IPS-NIHi7 (cell line): ENCODE results near the gene CAMKK2.
"Not testable (repeated sequence)": the region's sequence is repeated elsewhere in the genome, so short reads cannot be mapped to it uniquely, and the experiment has no call there.

Experiments
- DNase-seq: peaks from one replicate; pipeline ENCODE4 v3.0.0; 2012; ENCODE audit warnings: mixed read lengths; ENCODE audit errors: extremely low spot score

The CAMKK2 gene

GRCh38 chr12:121296618-121297434, at the start of gene CAMKK2:
TSS of gene CAMKK2 (minus strand) at chr12:121296709. CDS start at chr12:121274526, 22,183 bp downstream.
- DNase-seq = peak; percentile 98

GRCh38 chr12:121345151-121345815, 48.8 kb upstream of the CAMKK2 start:
- DNase-seq = no peak

GRCh38 chr12:121344506-121344905, 48.0 kb upstream of the CAMKK2 start:
- no peak for DNase-seq

- no peak for DNase-seq
These were observed 40.9 kb upstream of the CAMKK2 start for GRCh38 chr12:121337416-121337815.

GRCh38 chr12:121334513-121335343, 38.2 kb upstream of the CAMKK2 start:
- peak; percentile 73 for DNase-seq

DNA sequence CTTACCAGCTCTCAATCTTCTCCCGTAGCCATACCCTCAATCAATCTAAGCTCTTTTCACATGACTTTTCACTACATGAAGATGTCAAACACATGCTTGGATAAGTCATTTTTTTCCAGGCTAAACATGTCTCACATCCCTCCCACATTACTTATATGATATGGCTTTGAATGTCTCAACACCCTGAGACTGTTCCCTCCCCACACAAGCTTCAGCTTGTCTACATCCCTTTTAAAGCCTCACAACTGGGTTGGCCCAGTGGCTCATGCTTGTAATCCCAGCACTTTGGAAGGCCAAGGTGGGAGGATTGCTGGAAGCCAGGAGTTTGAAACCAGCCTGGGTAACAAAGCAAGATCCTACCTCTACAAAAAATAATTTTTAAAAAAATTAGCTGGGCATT, 37.2 kb upstream of the CAMKK2 start:
- DNase-seq = no peak

GRCh38 chr12:121331248-121331647, 34.7 kb upstream of the CAMKK2 start:
- DNase-seq = no peak

DNA sequence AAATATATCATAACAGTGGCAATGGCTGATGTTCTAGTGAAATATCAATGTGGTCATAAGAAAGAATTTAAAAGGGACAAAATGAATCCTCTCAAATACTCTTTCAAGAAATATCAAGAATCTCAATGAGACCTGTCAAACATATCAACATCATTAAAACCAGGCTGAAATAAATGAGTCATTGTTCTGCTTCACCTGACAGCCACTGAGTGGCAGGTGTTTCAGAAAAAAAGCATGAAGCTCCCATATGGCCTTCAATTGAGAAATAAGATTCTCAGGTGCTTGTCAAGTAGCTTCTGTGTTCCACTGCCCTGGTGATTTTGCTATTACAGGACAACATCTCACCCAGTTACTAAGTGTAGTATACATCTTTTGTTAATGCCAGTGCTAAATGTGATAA, 34.2 kb upstream of the CAMKK2 start:
- no peak for DNase-seq

DNA sequence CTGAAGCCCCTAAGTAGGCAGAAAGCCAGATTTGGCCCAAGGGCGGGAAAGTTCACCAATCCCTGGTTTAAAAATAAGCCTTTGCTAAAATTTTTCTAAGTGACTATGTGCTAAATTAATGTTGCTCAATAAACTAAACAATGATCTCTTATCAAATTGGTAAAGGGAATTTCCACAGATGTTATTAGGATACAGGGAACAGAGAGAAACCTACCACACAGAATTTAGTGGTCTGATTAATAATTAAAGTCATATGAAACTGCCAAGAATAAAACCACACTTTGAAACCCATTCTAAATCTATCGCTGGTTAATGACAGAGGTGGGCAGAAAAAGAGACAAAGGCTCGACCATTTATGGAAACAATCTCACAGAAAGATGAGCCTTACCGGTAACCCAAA, 33.7 kb upstream of the CAMKK2 start:
- DNase-seq = no peak

DNA sequence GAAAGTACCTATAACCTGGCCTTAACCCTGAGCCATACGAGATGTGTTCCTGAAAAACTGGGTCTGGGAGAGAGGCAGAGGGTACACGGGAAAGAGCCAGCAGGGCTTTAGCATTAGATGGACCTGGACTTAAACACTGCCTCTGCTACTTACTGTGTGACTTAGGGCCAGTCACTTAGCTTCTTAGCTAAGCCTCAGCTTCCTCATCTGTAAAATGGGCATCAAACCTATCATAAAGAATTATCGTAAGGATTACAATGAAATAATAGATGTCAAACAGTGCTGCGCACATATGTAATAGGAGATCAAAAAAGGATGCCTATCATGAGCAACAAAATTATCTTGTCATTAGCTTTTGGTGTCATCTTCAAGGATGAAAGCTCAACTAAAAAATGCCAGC, 32.1 kb upstream of the CAMKK2 start:
- DNase-seq = no peak

DNA sequence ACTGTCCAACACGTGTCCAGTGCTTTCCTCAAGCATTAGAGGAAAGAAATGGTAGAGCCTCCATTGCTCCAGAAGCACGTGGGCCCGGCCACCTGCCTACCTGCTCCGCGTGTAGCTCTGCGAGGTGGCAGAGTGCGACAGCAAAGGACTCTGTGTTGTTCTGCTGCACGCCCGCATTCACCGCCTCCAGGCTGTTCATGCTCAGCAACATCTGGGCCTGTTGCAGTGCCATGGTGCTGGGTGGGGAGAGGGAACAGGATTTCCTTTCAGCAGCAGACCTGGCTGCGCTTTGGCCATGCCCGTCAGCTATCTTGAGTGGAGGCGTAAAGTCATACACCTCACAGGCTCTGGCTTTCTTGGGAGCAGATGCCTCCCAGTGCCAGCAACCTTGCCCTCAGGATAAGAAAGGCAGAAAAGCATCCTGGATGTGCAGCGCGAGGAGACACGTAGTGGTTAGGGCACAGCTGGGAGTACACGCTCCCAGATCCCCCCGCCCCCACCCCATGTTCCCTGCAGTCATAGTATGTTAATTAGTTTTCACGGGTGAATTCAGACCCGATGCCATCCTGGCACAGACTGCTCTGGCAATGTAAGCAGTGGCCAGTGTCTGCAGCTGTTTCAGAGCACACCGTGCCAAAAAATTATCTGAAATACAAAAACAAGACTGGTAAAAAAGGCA, 30.6 kb upstream of the CAMKK2 start:
- no peak for DNase-seq

DNA sequence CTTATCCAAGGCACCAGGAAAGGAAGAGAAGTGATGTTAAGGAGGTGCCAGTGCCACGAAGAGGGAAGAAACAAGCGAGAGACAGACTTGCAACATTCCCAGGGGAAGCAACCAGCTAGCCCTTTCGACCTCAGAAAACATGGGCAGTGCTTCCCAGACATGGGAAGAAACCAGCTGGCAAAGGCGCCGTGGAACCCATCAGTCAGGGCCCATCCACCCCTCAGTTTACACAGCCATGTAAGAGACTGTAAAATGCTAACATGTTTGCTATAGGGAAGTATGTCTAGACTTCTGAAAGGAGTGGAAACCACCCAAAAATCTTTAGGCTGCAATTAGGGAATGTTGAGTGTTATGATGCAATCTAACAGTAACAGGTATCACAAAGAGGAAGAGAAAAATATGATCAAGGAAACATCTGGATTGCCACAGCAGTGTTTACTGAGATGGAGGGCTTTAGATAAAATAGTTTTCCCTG, 29.4 kb upstream of the CAMKK2 start:
- DNase-seq = no peak

GRCh38 chr12:121323908-121324307, 27.4 kb upstream of the CAMKK2 start:
- no peak for DNase-seq

DNA sequence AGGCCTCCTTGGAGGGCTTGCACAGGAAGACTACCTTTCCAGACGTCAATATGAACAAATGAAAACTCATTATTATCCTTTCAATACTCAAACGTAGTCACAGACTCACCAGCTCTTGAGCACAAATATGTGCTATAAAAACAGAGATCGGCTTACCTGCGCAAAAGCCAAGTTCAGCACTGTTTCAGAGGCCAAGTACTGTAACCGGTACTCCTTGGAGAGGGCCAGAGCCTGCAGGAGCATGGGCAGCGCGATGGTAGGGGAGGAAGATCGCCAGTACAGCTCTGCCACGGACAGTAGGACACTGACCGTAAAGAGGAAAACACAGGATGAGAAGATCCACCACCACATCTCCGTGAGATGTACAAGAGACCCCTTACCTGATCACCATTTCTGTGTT, 21.6 kb upstream of the CAMKK2 start:
- DNase-seq = no peak

DNA sequence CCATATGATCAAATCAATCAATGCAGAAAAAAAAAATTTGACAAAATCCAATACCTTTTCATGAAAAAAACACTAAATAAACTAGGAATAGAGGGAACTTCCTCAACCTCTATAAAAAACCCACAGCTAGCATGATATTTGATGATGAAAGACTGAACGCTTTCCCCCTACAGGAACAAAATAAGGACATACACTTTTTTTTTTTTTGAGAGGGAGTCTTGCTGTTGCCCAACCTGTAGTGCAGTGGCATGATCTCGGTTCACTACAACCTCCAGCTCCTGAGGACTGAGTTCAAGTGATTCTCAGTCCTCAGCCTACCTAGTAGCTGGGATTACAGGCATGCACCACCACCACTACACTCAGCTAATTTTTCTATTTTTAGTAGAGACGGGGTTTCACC, 17.9 kb upstream of the CAMKK2 start:
- no peak for DNase-seq

- not testable (repeated sequence) for DNase-seq
These were observed 13.7 kb upstream of the CAMKK2 start for GRCh38 chr12:121310231-121310630.

GRCh38 chr12:121307397-121307796, 10.9 kb upstream of the CAMKK2 start:
- not testable (repeated sequence) for DNase-seq

DNA sequence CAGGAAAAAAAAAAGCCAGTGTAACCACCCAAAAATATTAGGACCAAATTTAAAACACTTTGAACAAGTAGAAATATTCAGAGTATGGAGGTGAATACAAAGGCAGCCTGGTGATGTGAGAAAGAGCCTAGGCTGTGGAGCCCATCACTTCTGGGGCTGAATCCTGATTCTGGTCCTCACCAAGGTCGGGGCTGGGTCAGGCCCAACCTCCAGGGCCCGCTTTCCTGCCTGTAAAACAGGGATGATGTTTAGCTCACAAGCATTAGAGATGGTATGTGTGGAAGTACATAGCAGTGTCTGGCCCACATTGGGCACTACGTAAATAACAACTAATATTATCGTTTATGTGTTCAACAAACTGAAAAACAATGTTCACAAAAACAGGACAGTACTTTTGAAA, 7.8 kb upstream of the CAMKK2 start:
- DNase-seq = no peak

DNA sequence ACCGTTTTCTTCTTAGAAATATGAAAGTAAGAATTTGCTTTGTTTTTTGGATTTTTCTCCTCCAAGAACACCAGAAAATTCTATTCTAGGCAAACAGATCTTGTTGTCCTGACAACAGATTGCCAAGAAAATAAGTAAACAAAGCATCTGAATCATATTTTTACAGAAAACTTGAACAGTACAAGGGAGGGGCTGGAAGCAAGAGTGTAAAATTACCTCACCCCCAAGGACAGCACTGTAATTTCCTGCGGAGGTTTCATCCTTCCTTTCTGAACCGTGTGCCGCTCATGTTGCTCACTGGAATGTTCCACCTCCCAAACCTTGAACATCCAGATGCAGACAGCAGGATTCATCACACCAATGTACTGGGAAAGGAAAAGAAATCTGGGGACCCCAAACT, 5.4 kb upstream of the CAMKK2 start:
- no peak for DNase-seq

DNA sequence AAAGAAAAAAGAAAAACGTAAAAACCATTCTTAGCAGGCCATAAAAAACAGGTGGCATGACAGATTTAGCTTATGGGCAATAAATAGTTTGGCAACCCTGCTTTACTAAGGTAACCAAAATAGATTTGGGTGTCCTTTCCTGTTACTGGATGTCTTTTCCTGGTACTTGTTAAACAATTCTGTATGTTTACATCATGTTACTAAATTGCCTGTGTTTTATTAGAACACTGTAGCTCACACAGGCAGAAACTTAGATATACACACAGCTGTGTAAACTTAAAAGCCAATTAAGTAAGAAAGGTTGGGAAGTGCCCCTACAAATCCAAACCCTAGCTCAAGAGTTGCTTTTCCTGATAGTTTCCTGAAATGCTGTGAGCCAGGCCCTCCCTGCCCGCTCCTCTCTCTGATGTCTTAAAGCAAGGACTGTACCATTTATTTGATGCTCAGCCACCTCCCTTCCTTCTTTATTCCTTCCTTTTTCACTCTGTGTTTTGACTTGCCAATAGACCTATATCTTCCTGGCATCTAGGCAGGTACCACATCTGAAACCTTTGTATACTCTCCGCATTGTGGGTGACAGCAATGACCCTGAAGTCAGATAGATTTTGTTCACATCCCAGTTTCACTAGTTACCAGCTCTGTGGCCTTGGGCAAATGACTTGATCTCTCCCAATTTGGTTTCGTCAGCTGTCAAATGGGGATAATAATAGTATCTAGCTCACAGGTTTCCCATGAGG, 3.7 kb upstream of the CAMKK2 start:
- no peak for DNase-seq

DNA sequence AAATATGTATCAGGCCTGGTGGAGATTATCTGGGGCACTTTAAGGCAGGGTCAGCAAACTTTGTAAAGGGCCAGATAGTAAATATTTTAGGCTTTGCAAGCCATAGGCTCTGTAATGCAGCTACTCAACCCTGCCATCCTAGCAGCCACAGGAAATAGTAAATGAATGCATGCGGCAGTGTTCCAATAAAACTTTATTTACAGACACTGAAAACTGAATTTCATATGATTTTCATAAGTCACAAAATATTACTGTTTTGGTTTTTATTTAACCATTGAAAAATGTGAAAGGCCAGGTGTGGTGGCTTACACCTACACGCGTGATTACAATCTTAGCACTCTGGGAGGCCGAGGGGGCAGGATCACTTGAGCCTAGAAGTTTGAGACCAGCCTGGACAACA, 3.2 kb upstream of the CAMKK2 start:
- DNase-seq = no peak
